GM23248 (cell line): Measurements from ENCODE around the gene TMEM38A.

Source experiments
- EZH2 ChIP-seq: fragments of 200-600 bp; sonication (generic); IDR thresholded peaks from 2 replicates; pipeline ENCODE4 v1.6.1; 2018; ENCODE audit warnings: antibody characterized with exemption, mild to moderate bottlenecking; ENCODE audit not compliant: insufficient read depth, poor library complexity, severe bottlenecking
- EZH2phosphoT487 ChIP-seq: fragments of 200-600 bp; sonication (generic); IDR thresholded peaks from 2 replicates; pipeline ENCODE4 v1.6.1; 2018; ENCODE audit warnings: antibody characterized with exemption, moderate library complexity, mild to moderate bottlenecking, low read depth; ENCODE audit not compliant: insufficient read depth

GRCh38 chr19:16670291-16670690 is 9.4 kb downstream of the TMEM38A start:
- no peak for TF ChIP-seq EZH2phosphoT487
- TF ChIP-seq EZH2: no peak
